GM13977 (cell line): Measurements from ENCODE around the gene COL11A1.
"Not testable (repeated sequence)": the region's sequence is repeated elsewhere in the genome, so short reads cannot be mapped to it uniquely, and the experiment has no call there.

ENCODE experiments used
- DNase-seq: peaks from one replicate; pipeline ENCODE4 v3.0.0; 2012; ENCODE audit warnings: low spot score
- CTCF ChIP-seq: IDR thresholded peaks from 2 replicates; pipeline ENCODE4 v1.5.1; 2012; ENCODE audit warnings: mild to moderate bottlenecking, control low read depth; ENCODE audit not compliant: insufficient read depth; ENCODE audit errors: extremely low read depth, missing control alignments
- in situ Hi-C: fragments of 300-500 bp; cut with MboI; formaldehyde crosslinking; loops from one replicate; pipeline ENCODE4 v1.12.0; 2022; ENCODE audit warnings: low sequenced_read_pairs, low pct_unique_long_range_greater_than_20kb, mixed read lengths, inconsistent platforms; ENCODE audit not compliant: unreplicated experiment

The COL11A1 gene

GRCh38 chr1:102840741-102841140 lies 267.6 kb downstream of the COL11A1 start:
- no peak for DNase-seq
- in situ Hi-C loops, result no loop called here
- no peak for TF ChIP-seq CTCF

- TF ChIP-seq CTCF, result no peak
- DNase-seq, result no peak
- in situ Hi-C loops, result no loop called here
Observed at GRCh38 chr1:102838016-102838415, 270.3 kb downstream of the COL11A1 start.

GRCh38 chr1:102837551-102837950 lies 270.8 kb downstream of the COL11A1 start:
- no peak for DNase-seq
- TF ChIP-seq CTCF, result no peak
- in situ Hi-C loops, result no loop called here

GRCh38 chr1:102836991-102837390 lies 271.3 kb downstream of the COL11A1 start:
- in situ Hi-C loops, result no loop called here
- no peak for DNase-seq
- no peak for TF ChIP-seq CTCF

GRCh38 chr1:102834688-102835320 lies 273.5 kb downstream of the COL11A1 start:
- no peak for DNase-seq
- in situ Hi-C loops, result no loop called here
- no peak for TF ChIP-seq CTCF

- DNase-seq, result no peak
- TF ChIP-seq CTCF, result no peak
- in situ Hi-C loops, result no loop called here
Observed at GRCh38 chr1:102833151-102833550, 275.2 kb downstream of the COL11A1 start.

- in situ Hi-C loops, DNase-seq: not testable (repeated sequence)
Observed at GRCh38 chr1:102826706-102827105, 281.6 kb downstream of the COL11A1 start.
